GM21447 (cell line): Measurements from ENCODE around the gene ZNF618.

Experiments used
- ATAC-seq: cut with Tn5 transposase; IDR thresholded peaks from one replicate; pipeline ENCODE4 v1.9.1; 2021; ENCODE audit not compliant: unreplicated experiment

The ZNF618 gene

GRCh38 chr9:113953531-113953930 lies 77.4 kb downstream of the ZNF618 start:
- ATAC-seq: no peak

- ATAC-seq: no peak
These were observed 78.5 kb downstream of the ZNF618 start for GRCh38 chr9:113954591-113954990.

- ATAC-seq: no peak
These were observed 79.1 kb downstream of the ZNF618 start for GRCh38 chr9:113955076-113955752.

- no peak for ATAC-seq
These were observed 80.8 kb downstream of the ZNF618 start for GRCh38 chr9:113956901-113957300.

- no peak for ATAC-seq
These were observed 81.2 kb downstream of the ZNF618 start for GRCh38 chr9:113957351-113957750.

- no peak for ATAC-seq
These were observed 81.8 kb downstream of the ZNF618 start for GRCh38 chr9:113957821-113958341.

GRCh38 chr9:113958556-113958955 lies 82.4 kb downstream of the ZNF618 start:
- ATAC-seq: no peak

- ATAC-seq: no peak
These were observed 84.7 kb downstream of the ZNF618 start for GRCh38 chr9:113960768-113961167.

GRCh38 chr9:113962396-113962795 lies 86.3 kb downstream of the ZNF618 start:
- ATAC-seq: no peak

- ATAC-seq: no peak
These were observed 87.0 kb downstream of the ZNF618 start for GRCh38 chr9:113963017-113963620.

- ATAC-seq: no peak
These were observed 87.8 kb downstream of the ZNF618 start for GRCh38 chr9:113963696-113964494.

GRCh38 chr9:113964495-113965170 lies 88.5 kb downstream of the ZNF618 start:
- ATAC-seq: no peak

- ATAC-seq: no peak
These were observed 90.3 kb downstream of the ZNF618 start for GRCh38 chr9:113966394-113966793.

- no peak for ATAC-seq
These were observed 91.3 kb downstream of the ZNF618 start for GRCh38 chr9:113967380-113967779.

GRCh38 chr9:113969343-113969742 lies 93.2 kb downstream of the ZNF618 start:
- ATAC-seq: no peak

- ATAC-seq: no peak
These were observed 97.1 kb downstream of the ZNF618 start for GRCh38 chr9:113973226-113973625.

- ATAC-seq: no peak
These were observed 97.9 kb downstream of the ZNF618 start for GRCh38 chr9:113973963-113974413.

- ATAC-seq: no peak
These were observed 100.8 kb downstream of the ZNF618 start for GRCh38 chr9:113976915-113977314.

GRCh38 chr9:113978725-113979342 lies 102.7 kb downstream of the ZNF618 start:
- no peak for ATAC-seq

- no peak for ATAC-seq
These were observed 103.4 kb downstream of the ZNF618 start for GRCh38 chr9:113979343-113980127.
